Gastrocnemius medialis (tissue), 4 donors: ENCODE results near the gene TMCO6. TPM values are rescaled to one million over a fixed set of nuclear protein-coding genes. Genes with fewer than 3 reads are reported as not detected.
A peak's percentile ranks its signal among the peaks of the same experiment; 100 is the strongest.

Source experiments
- ATAC-seq, 2 donors: fragments of 150-250 bp; one replicate each; pipeline ENCODE4 v1.9.1; 2016
- DNase-seq, 2 donors: peaks; one replicate each; pipeline ENCODE4 v3.0.0-alpha.2; 2019
- H3K27ac ChIP-seq, 4 donors: fragments of 200-600 bp; sonication (generic); 1 replicate in 1 of 4; 2 replicates in 3 of 4; pipeline ENCODE4 v1.5.1; 2016 to 2018; ENCODE audit warnings: mild to moderate bottlenecking in 2 of 4, moderate library complexity in 1 of 4
- H3K27me3 ChIP-seq, 3 donors: fragments of 200-600 bp; sonication (generic) in 2 of 3; 1 replicate in 1 of 3; 2 replicates in 2 of 3; pipeline versions ENCODE4 v1.5.1 to v1.6.0; 2016 to 2019; ENCODE audit warnings: mild to moderate bottlenecking in 1 of 3, moderate library complexity in 1 of 3
- H3K36me3 ChIP-seq, 2 donors: fragments of 200-600 bp; sonication (generic) in 1 of 2; one replicate each; pipeline ENCODE4 v1.5.1; 2017 to 2018
- H3K4me1 ChIP-seq, 2 donors: fragments of 200-600 bp; sonication (generic) in 1 of 2; one replicate each; pipeline ENCODE4 v1.5.1; 2016 to 2017; ENCODE audit warnings: mild to moderate bottlenecking in 2 of 2
- H3K4me3 ChIP-seq, 4 donors: fragments of 200-600 bp; sonication (generic) in 3 of 4; 1 replicate in 1 of 4; 2 replicates in 3 of 4; pipeline ENCODE4 v1.5.1; 2016 to 2019; ENCODE audit warnings: mild to moderate bottlenecking in 2 of 4
- H3K9me3 ChIP-seq, 3 donors: fragments of 200-600 bp; sonication (generic) in 2 of 3; 1 replicate in 1 of 3; 2 replicates in 2 of 3; pipeline ENCODE4 v1.5.1; 2016 to 2019
- CTCF ChIP-seq, 5 experiments: fragments of 450-650 bp in 3 of 5; fragments of 200-600 bp in 2 of 5; sonication (generic) in 2 of 5; IDR thresholded peaks in 4 of 5; conservative IDR thresholded peaks in 1 of 5; 1 replicate in 4 of 5; 2 replicates in 1 of 5; pipeline ENCODE4 v1.5.1; 2016 to 2019; ENCODE audit warnings: antibody characterized with exemption in 5 of 5, mild to moderate bottlenecking in 3 of 5, moderate library complexity in 3 of 5
- POLR2A ChIP-seq, 2 donors: fragments of 450-650 bp; IDR thresholded peaks; one replicate each; pipeline ENCODE4 v1.6.1; 2017; ENCODE audit warnings: antibody characterized with exemption in 2 of 2, mild to moderate bottlenecking in 2 of 2, moderate library complexity in 2 of 2
- in situ Hi-C, 4 donors: fragments of 200-750 bp; cut with MboI; loops; one replicate each; pipeline versions ENCODE4 v1.15.0 to v1.8.0; 2017; ENCODE audit warnings: low sequenced_read_pairs in 4 of 4
- intact Hi-C: fragments of 100-400 bp; cut with DNase I; formaldehyde crosslinking; loops from one replicate; pipeline ENCODE4 v1.15.1; 2023; ENCODE audit warnings: low total_unique reads
- total RNA-seq, 4 donors: library from RNA; depleted of rRNA; stranded (reverse); fragments of >200 nt; gene quantifications; one replicate each; pipeline versions ENCODE4 v1.1.0 to v1.2.3, GENCODE V29; 2016

Gene TMCO6
- total RNA-seq, 4 donors from 2014 or later: 5.1 to 15.4 (median 9.5) TPM

- Histone ChIP-seq H3K4me1 (peaks cover 3 to 7% of the 10 kb centered on the region in 2 donors), H3K27ac (no peak overlapping the region), H3K36me3 (no peaks in the 10 kb centered on the region), H3K27me3 (no peaks in the 10 kb centered on the region), H3K4me3 (no peak overlapping the region), H3K9me3 (no peaks in the 10 kb centered on the region)
- no peak for DNase-seq
- in situ Hi-C loops: no loop called here
- TF ChIP-seq CTCF (IDR thresholded peaks at IDR 0.05 in 4 of 5, conservative IDR thresholded peaks at IDR 0.05 in 1 of 5) (no peak), POLR2A (IDR thresholded peaks at IDR 0.05) (no peak)
- ATAC-seq: no peak
- intact Hi-C loops: no loop called here
Measured at GRCh38 chr5:140627972-140628371, 11.3 kb upstream of the TMCO6 start.

GRCh38 chr5:140628711-140629110, 10.5 kb upstream of the TMCO6 start:
- Histone ChIP-seq H3K36me3 (no peaks in the 10 kb centered on the region), H3K27me3 (no peaks in the 10 kb centered on the region), H3K4me1 (peaks cover 8 to 13% of the 10 kb centered on the region in 2 donors), H3K27ac (no peak overlapping the region), H3K9me3 (no peaks in the 10 kb centered on the region), H3K4me3 (no peak overlapping the region)
- in situ Hi-C loops: no loop called here
- ATAC-seq (no peak), DNase-seq (no peak)
- intact Hi-C loops: no loop called here
- TF ChIP-seq CTCF (IDR thresholded peaks at IDR 0.05 in 4 of 5, conservative IDR thresholded peaks at IDR 0.05 in 1 of 5) (no peak), POLR2A (IDR thresholded peaks at IDR 0.05) (no peak)

GRCh38 chr5:140630292-140631035, 8.8 kb upstream of the TMCO6 start:
- in situ Hi-C loops: loop anchor here in 3 of 4 donors (5.0 to 10.0 kb wide), 3 partner anchors 46 to 56 kb away; no protein-coding TSS in a partner anchor
- Histone ChIP-seq H3K36me3 (no peaks in the 10 kb centered on the region), H3K9me3 (no peaks in the 10 kb centered on the region), H3K4me1 (peaks cover 8 to 13% of the 10 kb centered on the region in 2 donors), H3K27me3 (no peaks in the 10 kb centered on the region), H3K27ac (no peak overlapping the region), H3K4me3 (peak overlapping the region in 1 of 4 donors; percentile 58)
- no peak for TF ChIP-seq POLR2A (IDR thresholded peaks at IDR 0.05)
- TF ChIP-seq CTCF (IDR thresholded peaks at IDR 0.05 in 4 of 5, conservative IDR thresholded peaks at IDR 0.05 in 1 of 5): no peak
- DNase-seq (no peak), ATAC-seq (no peak)
- intact Hi-C loops: no loop called here

- Histone ChIP-seq H3K9me3 (no peaks in the 10 kb centered on the region), H3K27ac (peak overlapping the region in 1 of 4 donors; percentile 12), H3K4me1 (peaks cover 8 to 13% of the 10 kb centered on the region in 2 donors), H3K36me3 (no peaks in the 10 kb centered on the region), H3K4me3 (peak overlapping the region in 1 of 4 donors; percentile 58), H3K27me3 (no peaks in the 10 kb centered on the region)
- ATAC-seq: no peak
- no peak for DNase-seq
- in situ Hi-C loops: loop anchor here in 3 of 4 donors (5.0 to 10.0 kb wide), 3 partner anchors 46 to 56 kb away; no protein-coding TSS in a partner anchor
- intact Hi-C loops: no loop called here
- TF ChIP-seq CTCF (IDR thresholded peaks at IDR 0.05 in 4 of 5, conservative IDR thresholded peaks at IDR 0.05 in 1 of 5) (no peak), POLR2A (IDR thresholded peaks at IDR 0.05) (no peak)
Measured at GRCh38 chr5:140631036-140631417, 8.2 kb upstream of the TMCO6 start.
